ENCODE results near the gene SPATA32. TPM values are rescaled to one million over a fixed set of nuclear protein-coding genes. Genes with fewer than 3 reads are reported as not detected.
A peak's percentile ranks its signal among the peaks of the same experiment; 100 is the strongest.

Gene SPATA32
- total RNA-seq, 1 donor = not detected

DNA sequence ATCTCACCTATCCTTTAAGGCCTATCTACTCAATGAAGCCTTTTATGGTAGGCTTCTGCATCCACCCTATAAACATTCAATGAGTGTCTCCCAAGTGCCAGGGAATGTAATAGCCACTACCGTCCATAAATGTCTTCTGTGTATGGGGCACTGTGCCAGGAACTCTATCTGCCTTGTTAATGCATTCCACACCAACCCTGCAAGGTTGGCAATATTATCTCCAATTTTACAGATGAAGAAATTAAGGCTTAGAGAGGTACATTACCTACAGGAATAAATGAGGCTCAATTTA, 34.9 kb upstream of the SPATA32 start:
- Histone ChIP-seq H3K4me3 (ENCODE audit: insufficient read depth, low read length) (no peak overlapping the region), H3K36me3 (ENCODE audit: insufficient read depth, low read length) (peaks cover 13% of the 10 kb centered on the region), H3K4me2 (ENCODE audit: insufficient read depth, low read length) (no peak overlapping the region), H3K4me1 (ENCODE audit: insufficient read depth, low read length) (peaks cover 57% of the 10 kb centered on the region), H3K9me3 (ENCODE audit: low read depth, low read length) (no peaks in the 10 kb centered on the region), H3K79me2 (ENCODE audit: insufficient read depth, low read length) (peaks cover 76% of the 10 kb centered on the region), H4K20me1 (ENCODE audit: insufficient read depth, low read length) (peaks cover 74% of the 10 kb centered on the region), H3K27ac (ENCODE audit: low read depth, low read length) (no peak overlapping the region), H3K27me3 (ENCODE audit: insufficient read depth, low read length) (no peaks in the 10 kb centered on the region), H2AFZ (ENCODE audit: low read length) (no peak overlapping the region)
- no peak for DNase-seq (ENCODE audit: insufficient read length, low spot score, missing footprints)
- TF ChIP-seq, protein P1, sequence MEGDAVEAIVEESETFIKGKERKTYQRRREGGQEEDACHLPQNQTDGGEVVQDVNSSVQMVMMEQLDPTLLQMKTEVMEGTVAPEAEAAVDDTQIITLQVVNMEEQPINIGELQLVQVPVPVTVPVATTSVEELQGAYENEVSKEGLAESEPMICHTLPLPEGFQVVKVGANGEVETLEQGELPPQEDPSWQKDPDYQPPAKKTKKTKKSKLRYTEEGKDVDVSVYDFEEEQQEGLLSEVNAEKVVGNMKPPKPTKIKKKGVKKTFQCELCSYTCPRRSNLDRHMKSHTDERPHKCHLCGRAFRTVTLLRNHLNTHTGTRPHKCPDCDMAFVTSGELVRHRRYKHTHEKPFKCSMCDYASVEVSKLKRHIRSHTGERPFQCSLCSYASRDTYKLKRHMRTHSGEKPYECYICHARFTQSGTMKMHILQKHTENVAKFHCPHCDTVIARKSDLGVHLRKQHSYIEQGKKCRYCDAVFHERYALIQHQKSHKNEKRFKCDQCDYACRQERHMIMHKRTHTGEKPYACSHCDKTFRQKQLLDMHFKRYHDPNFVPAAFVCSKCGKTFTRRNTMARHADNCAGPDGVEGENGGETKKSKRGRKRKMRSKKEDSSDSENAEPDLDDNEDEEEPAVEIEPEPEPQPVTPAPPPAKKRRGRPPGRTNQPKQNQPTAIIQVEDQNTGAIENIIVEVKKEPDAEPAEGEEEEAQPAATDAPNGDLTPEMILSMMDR (IDR thresholded peaks at IDR 0.05; ENCODE audit: extremely low read depth, low read depth, low read length) = no peak

DNA sequence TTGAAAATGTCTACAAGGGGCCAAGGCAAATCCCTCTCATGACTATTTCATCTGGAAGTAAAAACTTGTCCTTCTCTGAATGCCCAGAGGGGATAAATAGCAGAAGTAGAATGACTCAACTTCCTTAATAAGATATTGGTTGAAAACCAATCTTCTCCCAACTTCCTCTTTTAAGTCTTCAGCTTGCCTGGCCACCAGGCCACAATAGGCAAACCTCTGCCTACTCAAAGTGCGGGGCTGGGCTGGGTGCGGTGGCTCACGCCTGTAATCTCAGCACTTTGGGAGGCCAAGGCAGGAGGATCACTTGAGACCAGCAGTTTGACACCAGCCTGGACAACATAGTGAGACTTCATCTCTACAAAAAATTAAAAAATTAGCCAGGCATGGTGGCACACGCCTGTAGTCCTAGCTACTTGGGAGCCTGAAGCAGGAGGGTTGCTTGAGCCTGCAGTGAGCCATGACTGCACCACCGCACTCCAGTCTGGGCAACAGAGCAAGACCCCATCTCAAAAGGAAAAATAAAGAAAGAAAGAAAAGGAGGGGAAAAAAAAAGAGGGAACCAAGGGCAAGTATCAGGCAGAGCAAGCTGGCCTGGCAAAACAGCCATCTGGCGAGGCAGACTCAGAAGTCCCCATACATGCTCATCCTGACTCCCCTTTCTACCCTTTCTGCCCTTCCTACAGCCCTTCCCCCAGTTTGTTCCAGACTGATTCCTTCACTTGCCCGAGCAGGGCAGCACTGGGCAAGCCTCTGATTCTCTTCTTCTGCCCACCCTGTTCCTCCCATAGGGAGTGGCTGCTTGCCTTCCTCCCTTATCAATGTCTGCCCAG, 34.3 kb upstream of the SPATA32 start:
- Histone ChIP-seq H3K4me2 (ENCODE audit: insufficient read depth, low read length) (no peak overlapping the region), H3K79me2 (ENCODE audit: insufficient read depth, low read length) (peaks cover 77% of the 10 kb centered on the region), H3K4me3 (ENCODE audit: insufficient read depth, low read length) (no peak overlapping the region), H2AFZ (ENCODE audit: low read length) (no peak overlapping the region), H3K4me1 (ENCODE audit: insufficient read depth, low read length) (peaks cover 57% of the 10 kb centered on the region), H3K27me3 (ENCODE audit: insufficient read depth, low read length) (no peaks in the 10 kb centered on the region), H3K36me3 (ENCODE audit: insufficient read depth, low read length) (peaks cover 19% of the 10 kb centered on the region), H4K20me1 (ENCODE audit: insufficient read depth, low read length) (peaks cover 79% of the 10 kb centered on the region), H3K9me3 (ENCODE audit: low read depth, low read length) (no peaks in the 10 kb centered on the region), H3K27ac (ENCODE audit: low read depth, low read length) (no peak overlapping the region)
- DNase-seq (ENCODE audit: insufficient read length, low spot score, missing footprints) = peak; percentile 91
- TF ChIP-seq, protein P1 (IDR thresholded peaks at IDR 0.05; ENCODE audit: extremely low read depth, low read depth, low read length) = no peak

DNA sequence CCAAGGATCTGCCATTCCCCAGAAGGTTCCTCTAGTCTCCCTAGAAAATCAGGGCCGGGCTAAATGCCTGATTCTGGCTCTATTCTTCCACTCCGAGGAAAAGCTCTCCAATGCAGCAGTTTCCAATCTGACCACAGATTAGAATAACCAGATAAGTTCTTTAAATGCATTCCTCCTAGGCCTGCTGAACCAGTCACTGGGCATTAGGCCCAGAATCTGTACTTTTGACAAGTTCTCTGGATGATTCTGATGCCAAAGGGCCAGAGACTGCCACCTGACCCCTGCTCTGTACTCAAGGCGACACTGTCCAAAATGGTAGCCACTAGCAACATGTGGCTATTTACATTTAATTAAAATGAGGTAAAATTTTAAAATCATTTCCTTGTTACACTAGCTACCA, 32.6 kb upstream of the SPATA32 start:
- TF ChIP-seq, protein P1 (IDR thresholded peaks at IDR 0.05; ENCODE audit: extremely low read depth, low read depth, low read length) = no peak
- H3K4me3 ChIP-seq (ENCODE audit: insufficient read depth, low read length) = no peak overlapping the region
- peak overlapping the region; percentile 86 for H3K27ac ChIP-seq (ENCODE audit: low read depth, low read length)
- peaks cover 83% of the 10 kb centered on the region for H4K20me1 ChIP-seq (ENCODE audit: insufficient read depth, low read length)
- H3K36me3 ChIP-seq (ENCODE audit: insufficient read depth, low read length) = peaks cover 36% of the 10 kb centered on the region
- no peaks in the 10 kb centered on the region for H3K27me3 ChIP-seq (ENCODE audit: insufficient read depth, low read length)
- H2AFZ ChIP-seq (ENCODE audit: low read length) = no peak overlapping the region
- peaks cover 57% of the 10 kb centered on the region for H3K4me1 ChIP-seq (ENCODE audit: insufficient read depth, low read length)
- H3K79me2 ChIP-seq (ENCODE audit: insufficient read depth, low read length) = peaks cover 79% of the 10 kb centered on the region
- H3K9me3 ChIP-seq (ENCODE audit: low read depth, low read length) = no peaks in the 10 kb centered on the region
- H3K4me2 ChIP-seq (ENCODE audit: insufficient read depth, low read length) = peak overlapping the region; percentile 49
- peak; percentile 90 for DNase-seq (ENCODE audit: insufficient read length, low spot score, missing footprints)

DNA sequence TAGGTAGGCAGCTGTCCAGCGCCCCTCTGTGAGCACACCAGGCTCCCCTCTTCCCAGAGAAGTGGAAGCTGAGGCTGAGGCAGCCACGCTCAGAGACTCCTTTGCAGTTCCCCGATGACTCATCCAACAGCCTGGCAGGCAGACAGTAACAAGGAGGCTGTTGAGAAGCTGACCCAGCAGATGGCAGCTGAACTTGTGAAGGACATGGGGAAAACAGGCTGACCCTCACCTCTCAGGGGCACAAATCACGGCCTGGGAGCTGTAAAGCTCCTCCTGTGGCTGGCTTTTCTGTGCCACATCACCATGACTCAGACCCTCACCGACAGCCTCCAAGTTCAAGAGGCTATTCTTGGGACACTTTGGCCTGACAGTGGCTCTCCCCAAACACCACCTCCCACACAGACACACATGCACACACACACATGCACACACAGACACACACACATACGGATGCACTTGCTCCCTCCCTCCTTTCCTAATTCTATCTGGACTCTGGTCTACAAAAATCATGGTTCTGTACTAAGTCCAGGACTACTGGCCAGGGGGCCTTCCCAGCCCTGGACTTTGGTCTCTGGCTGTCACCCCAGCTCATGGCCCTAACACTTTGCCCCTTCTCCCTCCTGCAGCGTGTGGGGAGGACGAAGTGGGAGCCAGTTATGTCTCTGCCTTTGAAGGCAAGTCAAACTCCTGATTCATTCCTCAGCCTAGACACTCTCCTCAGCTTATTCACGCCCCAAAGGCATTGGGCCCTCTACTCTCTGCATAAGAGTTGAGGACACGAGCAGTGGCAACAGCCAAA, 31.7 kb upstream of the SPATA32 start:
- Histone ChIP-seq H3K79me2 (ENCODE audit: insufficient read depth, low read length) (peaks cover 78% of the 10 kb centered on the region), H3K36me3 (ENCODE audit: insufficient read depth, low read length) (peaks cover 42% of the 10 kb centered on the region), H3K4me2 (ENCODE audit: insufficient read depth, low read length) (peak overlapping the region; percentile 49), H3K27me3 (ENCODE audit: insufficient read depth, low read length) (no peaks in the 10 kb centered on the region), H2AFZ (ENCODE audit: low read length) (no peak overlapping the region), H3K27ac (ENCODE audit: low read depth, low read length) (peak overlapping the region; percentile 86), H3K4me1 (ENCODE audit: insufficient read depth, low read length) (peaks cover 48% of the 10 kb centered on the region), H3K9me3 (ENCODE audit: low read depth, low read length) (no peaks in the 10 kb centered on the region), H4K20me1 (ENCODE audit: insufficient read depth, low read length) (peaks cover 83% of the 10 kb centered on the region), H3K4me3 (ENCODE audit: insufficient read depth, low read length) (peak overlapping the region; percentile 22)
- TF ChIP-seq, protein P1 (IDR thresholded peaks at IDR 0.05; ENCODE audit: extremely low read depth, low read depth, low read length) = peak; percentile 39
- peak; percentile 96 for DNase-seq (ENCODE audit: insufficient read length, low spot score, missing footprints)
